ENCODE data around the gene CARD14. TPM values are rescaled to one million over a fixed set of nuclear protein-coding genes. Genes with fewer than 3 reads are reported as not detected.

The CARD14 gene
- polyA plus RNA-seq, 3 donors, result 0.11 to 0.27 (median 0.16) TPM

DNA sequence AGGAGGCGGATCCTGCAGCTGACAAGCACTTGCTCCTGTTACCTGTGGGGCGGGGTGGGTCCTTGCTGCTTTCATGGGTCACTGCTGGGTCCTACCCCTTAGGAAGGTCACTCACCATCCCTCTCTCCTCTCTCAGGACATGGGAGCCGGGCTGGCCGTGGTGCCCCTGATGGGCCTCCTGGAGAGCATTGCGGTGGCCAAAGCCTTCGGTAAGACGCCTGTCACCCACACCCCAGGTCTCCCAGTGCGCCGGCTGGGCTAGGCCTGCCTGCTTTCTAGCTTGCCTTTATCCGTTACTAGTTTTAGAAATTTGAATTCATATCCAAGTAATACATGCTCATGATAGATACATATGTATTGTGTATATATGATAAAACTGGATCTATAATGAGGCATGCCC, 67.6 kb downstream of the CARD14 start:
- TF ChIP-seq, protein P1, sequence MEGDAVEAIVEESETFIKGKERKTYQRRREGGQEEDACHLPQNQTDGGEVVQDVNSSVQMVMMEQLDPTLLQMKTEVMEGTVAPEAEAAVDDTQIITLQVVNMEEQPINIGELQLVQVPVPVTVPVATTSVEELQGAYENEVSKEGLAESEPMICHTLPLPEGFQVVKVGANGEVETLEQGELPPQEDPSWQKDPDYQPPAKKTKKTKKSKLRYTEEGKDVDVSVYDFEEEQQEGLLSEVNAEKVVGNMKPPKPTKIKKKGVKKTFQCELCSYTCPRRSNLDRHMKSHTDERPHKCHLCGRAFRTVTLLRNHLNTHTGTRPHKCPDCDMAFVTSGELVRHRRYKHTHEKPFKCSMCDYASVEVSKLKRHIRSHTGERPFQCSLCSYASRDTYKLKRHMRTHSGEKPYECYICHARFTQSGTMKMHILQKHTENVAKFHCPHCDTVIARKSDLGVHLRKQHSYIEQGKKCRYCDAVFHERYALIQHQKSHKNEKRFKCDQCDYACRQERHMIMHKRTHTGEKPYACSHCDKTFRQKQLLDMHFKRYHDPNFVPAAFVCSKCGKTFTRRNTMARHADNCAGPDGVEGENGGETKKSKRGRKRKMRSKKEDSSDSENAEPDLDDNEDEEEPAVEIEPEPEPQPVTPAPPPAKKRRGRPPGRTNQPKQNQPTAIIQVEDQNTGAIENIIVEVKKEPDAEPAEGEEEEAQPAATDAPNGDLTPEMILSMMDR (IDR thresholded peaks at IDR 0.05), result no peak
- Histone ChIP-seq H3K9me3 (replicated peaks in 1 of 2; ENCODE audit: control insufficient read depth in 1 of 2, insufficient read depth in 1 of 2, low read length in 2 of 2) (peaks cover 13 to 21% of the 10 kb centered on the region in 2 donors), H4K20me1 (ENCODE audit: insufficient read depth, low read length) (no peaks in the 10 kb centered on the region), H3K27ac (ENCODE audit: low read depth in 1 of 2, low read length in 2 of 2) (no peak overlapping the region), H3K4me3 (replicated peaks in 1 of 3; ENCODE audit: low read depth in 2 of 3, low read length in 3 of 3) (no peak overlapping the region), H3K36me3 (replicated peaks in 1 of 2; ENCODE audit: control insufficient read depth in 1 of 2, insufficient read depth in 2 of 2, low read length in 2 of 2) (no peaks in the 10 kb centered on the region), H3K27me3 (ENCODE audit: control insufficient read depth in 2 of 2, insufficient read depth in 2 of 2, low read length in 2 of 2) (no peaks in the 10 kb centered on the region), H3K4me1 (ENCODE audit: control insufficient read depth in 1 of 2, insufficient read depth in 2 of 2, low read length in 2 of 2) (no peaks in the 10 kb centered on the region), H2AFZ (ENCODE audit: insufficient read depth, low read depth, low read length, poor library complexity, severe bottlenecking) (no peak overlapping the region), H3K4me2 (replicated peaks; ENCODE audit: extremely low read depth, low read length, poor library complexity, severe bottlenecking) (no peak overlapping the region), H3K9ac (ENCODE audit: insufficient read depth, low read length, poor library complexity, severe bottlenecking) (no peak overlapping the region), H3K79me2 (ENCODE audit: insufficient read depth, low read length) (no peaks in the 10 kb centered on the region)
- H3K27me3 Mint-ChIP-seq (ENCODE audit: low read depth in 3 of 3), result peaks cover 9 to 17% (median 11%) of the 10 kb centered on the region in 3 donors
- H3K9me3 Mint-ChIP-seq, result peaks cover 13 to 33% (median 22%) of the 10 kb centered on the region in 7 donors
- 98% methylated on average over 8 of the region's 10 CpGs for WGBS (ENCODE audit: insufficient coverage)
- H3K27ac Mint-ChIP-seq, result no peak overlapping the region
- DNase-seq, result no peak
- no peaks in the 10 kb centered on the region for H3K4me1 Mint-ChIP-seq
- peaks cover 36 to 40% of the 10 kb centered on the region in 2 donors for H3K36me3 Mint-ChIP-seq
- intact Hi-C loops (cut with micrococcal nuclease), result no loop called here
- no peak overlapping the region for H3K4me3 Mint-ChIP-seq

DNA sequence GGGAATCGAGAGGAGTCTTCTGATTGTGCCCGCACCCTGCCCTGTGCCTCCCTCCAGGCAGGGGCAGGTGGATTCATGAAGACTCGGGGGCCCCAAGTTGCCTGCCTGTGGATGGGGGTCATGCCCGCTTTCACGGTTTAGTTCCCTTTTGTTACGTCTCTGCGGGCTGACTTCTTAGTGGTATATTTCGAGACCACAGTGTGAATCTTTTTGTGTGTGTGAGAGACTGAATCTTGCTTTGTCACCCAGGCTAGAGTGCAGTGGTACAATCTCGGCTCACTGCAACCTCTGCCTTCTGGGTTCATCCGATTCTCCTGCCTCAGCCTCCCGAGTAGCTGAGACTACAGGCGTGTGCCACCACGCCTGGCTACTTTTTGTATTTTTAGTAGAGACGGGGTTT, 72.7 kb downstream of the CARD14 start:
- H3K9me3 ChIP-seq (replicated peaks in 1 of 2; ENCODE audit: control insufficient read depth in 1 of 2, insufficient read depth in 1 of 2, low read length in 2 of 2), result no peaks in the 10 kb centered on the region

More for the DNA sequence above, 72.7 kb downstream of the CARD14 start:
- Histone ChIP-seq H3K4me2 (replicated peaks; ENCODE audit: extremely low read depth, low read length, poor library complexity, severe bottlenecking) (no peak overlapping the region), H3K4me1 (ENCODE audit: control insufficient read depth in 1 of 2, insufficient read depth in 2 of 2, low read length in 2 of 2) (no peaks in the 10 kb centered on the region), H3K27me3 (ENCODE audit: control insufficient read depth in 2 of 2, insufficient read depth in 2 of 2, low read length in 2 of 2) (no peaks in the 10 kb centered on the region), H2AFZ (ENCODE audit: insufficient read depth, low read depth, low read length, poor library complexity, severe bottlenecking) (no peak overlapping the region), H3K27ac (ENCODE audit: low read depth in 1 of 2, low read length in 2 of 2) (no peak overlapping the region), H3K4me3 (replicated peaks in 1 of 3; ENCODE audit: low read depth in 2 of 3, low read length in 3 of 3) (no peak overlapping the region), H4K20me1 (ENCODE audit: insufficient read depth, low read length) (no peaks in the 10 kb centered on the region), H3K9ac (ENCODE audit: insufficient read depth, low read length, poor library complexity, severe bottlenecking) (no peak overlapping the region), H3K79me2 (ENCODE audit: insufficient read depth, low read length) (no peaks in the 10 kb centered on the region), H3K36me3 (replicated peaks in 1 of 2; ENCODE audit: control insufficient read depth in 1 of 2, insufficient read depth in 2 of 2, low read length in 2 of 2) (no peaks in the 10 kb centered on the region)
- Mint-ChIP-seq H3K4me1 (no peaks in the 10 kb centered on the region), H3K4me3 (no peak overlapping the region), H3K9me3 (no peaks in the 10 kb centered on the region), H3K36me3 (peaks cover 13 to 28% of the 10 kb centered on the region in 2 donors), H3K27ac (no peak overlapping the region), H3K27me3 (ENCODE audit: low read depth in 3 of 3) (peaks cover 6 to 11% (median 8%) of the 10 kb centered on the region in 3 donors)
- intact Hi-C loops (cut with micrococcal nuclease), result no loop called here
- TF ChIP-seq, protein P1 (IDR thresholded peaks at IDR 0.05), result no peak
- no peak for DNase-seq
- 74% methylated on average over 14 of the region's 14 CpGs for whole genome bisulfite sequencing (ENCODE audit: insufficient coverage)
